HG02973 (cell line): ENCODE data around the gene DNAH5.
"Not testable (repeated sequence)": the region's sequence is repeated elsewhere in the genome, so short reads cannot be mapped to it uniquely, and the experiment has no call there.

Experiments used
- ATAC-seq: cut with Tn5 transposase; IDR thresholded peaks from one replicate; pipeline ENCODE4 v1.9.1; 2021; ENCODE audit warnings: moderate library complexity; ENCODE audit not compliant: unreplicated experiment

The DNAH5 gene

DNA sequence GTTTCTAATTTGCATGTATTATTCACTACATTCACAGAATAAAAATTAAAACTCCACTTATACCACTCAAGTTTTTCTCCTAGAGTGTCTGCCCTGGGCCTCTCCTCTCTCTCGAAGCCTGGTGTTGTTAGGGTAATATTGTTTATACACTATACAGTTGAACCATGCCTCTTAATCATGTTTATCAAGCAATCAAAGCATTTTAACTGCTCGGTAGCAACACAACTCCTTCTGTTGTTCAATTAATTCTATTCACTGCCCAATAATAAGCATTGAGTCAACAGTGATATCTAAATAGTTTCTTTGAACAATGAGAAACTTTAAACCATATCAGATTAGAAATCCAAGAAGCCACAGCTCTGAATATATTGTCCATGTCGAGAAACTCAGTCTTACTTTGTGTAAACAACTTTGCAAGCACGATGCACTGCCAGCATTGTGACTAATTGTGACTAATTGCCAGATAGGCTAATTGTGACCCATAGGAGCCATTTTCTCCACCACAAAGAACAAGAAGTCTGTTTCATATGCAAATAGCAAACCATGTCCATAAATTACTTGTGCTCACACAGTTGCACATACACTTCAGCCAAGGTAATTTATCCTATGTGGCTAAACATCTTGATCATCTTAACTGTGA lies at the start of gene DNAH5:
TSS of gene DNAH5 (minus strand) at position 129 of the 640 bp plus-strand sequence. CDS start 250 bp downstream, outside the sequence.
- ATAC-seq, result no peak

- ATAC-seq, result no peak
These were observed 49.4 kb upstream of the DNAH5 start for GRCh38 chr5:13993926-13994325.

GRCh38 chr5:13992795-13993194 lies 48.3 kb upstream of the DNAH5 start:
- no peak for ATAC-seq

GRCh38 chr5:13991365-13991764 lies 46.9 kb upstream of the DNAH5 start:
- no peak for ATAC-seq

GRCh38 chr5:13990896-13991295 lies 46.4 kb upstream of the DNAH5 start:
- ATAC-seq, result no peak

- no peak for ATAC-seq
These were observed 45.3 kb upstream of the DNAH5 start for GRCh38 chr5:13989832-13990231.

GRCh38 chr5:13987843-13988464 lies 43.5 kb upstream of the DNAH5 start:
- ATAC-seq, result peak; percentile 58

- ATAC-seq, result no peak
These were observed 41.4 kb upstream of the DNAH5 start for GRCh38 chr5:13985731-13986418.

DNA sequence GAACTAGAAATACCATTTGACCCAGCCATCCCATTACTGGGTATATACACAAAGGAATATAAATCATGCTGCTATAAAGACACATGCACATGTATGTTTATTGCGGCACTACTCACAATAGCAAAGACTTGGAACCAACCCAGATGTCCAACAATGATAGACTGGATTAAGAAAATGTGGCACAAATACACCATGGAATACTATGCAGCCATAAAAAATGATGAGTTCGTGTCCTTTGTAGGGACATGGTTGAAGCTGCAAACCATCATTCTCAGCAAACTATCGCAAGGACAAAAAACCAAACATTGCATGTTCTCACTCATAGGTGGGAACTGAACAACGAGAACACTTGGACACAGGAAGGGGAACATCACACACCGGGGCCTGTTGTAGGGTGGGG lies 40.4 kb upstream of the DNAH5 start:
- ATAC-seq, result not testable (repeated sequence)

- no peak for ATAC-seq
These were observed 32.7 kb upstream of the DNAH5 start for GRCh38 chr5:13976867-13977830.

DNA sequence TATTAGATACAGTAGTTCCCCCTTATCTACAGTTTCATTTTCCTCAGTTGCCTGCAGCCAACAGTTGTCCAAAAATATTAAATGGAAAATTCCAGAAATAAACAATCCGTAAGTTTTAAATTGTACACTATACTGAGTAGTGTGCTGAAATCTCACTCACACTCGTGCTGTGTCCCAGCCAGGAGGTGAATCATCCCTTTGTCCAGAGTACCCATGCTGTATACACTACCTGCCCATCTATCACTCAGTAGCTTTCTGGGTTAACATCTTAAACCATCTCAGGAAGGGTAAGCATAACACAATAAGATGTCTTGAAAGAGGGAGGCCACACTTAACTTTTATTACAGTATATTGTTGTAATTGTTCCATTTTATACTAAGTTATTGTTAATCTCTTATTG lies 31.7 kb upstream of the DNAH5 start:
- ATAC-seq, result no peak

- ATAC-seq, result no peak
These were observed 30.8 kb upstream of the DNAH5 start for GRCh38 chr5:13975246-13975645.

DNA sequence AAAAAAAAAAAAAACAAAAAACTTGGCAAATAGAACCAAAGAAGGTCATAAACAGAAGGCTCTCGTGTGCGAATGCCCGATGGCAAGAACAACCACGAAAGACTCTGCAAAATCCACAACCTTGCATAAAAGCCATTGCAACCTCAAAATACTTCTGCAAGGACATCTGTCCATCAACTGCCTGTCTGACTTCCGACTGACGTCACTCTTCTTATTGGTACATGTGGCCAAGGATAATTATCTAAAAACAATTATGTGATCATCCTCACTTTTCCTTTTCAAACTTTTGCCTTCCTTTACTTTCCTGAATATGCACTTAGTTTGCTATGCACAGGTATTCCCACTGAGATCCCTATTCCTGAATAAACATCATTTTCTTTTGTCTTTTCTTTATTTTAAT lies 29.2 kb upstream of the DNAH5 start:
- ATAC-seq, result no peak

- ATAC-seq, result no peak
These were observed 27.5 kb upstream of the DNAH5 start for GRCh38 chr5:13972029-13972428.

DNA sequence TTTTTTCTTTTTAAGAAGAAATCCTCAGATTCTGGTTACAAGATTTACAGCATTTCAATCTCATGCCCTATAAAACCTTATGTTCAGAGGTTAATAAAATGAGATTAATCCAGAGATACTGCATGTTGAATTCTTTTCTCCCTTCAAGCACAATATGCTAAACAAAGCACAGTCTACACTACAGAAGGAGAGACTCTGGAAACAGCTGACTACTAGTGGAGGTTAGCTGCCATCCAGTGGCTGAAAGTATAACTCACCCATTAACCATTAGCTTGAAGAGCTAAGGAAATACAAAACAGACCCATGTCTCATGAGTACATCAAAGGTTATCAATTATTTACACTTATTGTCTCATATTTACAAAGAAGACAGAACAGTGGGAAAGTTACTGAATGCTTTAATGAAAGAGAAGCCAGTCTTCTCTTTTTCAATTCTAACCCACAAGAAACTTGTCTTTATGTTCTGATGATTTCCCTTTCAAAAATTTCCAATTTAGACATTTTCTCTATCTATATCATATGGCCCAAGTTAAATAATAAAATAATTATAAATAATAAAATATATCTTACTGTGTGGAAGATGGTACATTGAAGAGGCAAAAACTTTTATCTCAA lies 12.7 kb upstream of the DNAH5 start:
- peak; percentile 94 for ATAC-seq

GRCh38 chr5:13956471-13956870 lies 12.0 kb upstream of the DNAH5 start:
- no peak for ATAC-seq

DNA sequence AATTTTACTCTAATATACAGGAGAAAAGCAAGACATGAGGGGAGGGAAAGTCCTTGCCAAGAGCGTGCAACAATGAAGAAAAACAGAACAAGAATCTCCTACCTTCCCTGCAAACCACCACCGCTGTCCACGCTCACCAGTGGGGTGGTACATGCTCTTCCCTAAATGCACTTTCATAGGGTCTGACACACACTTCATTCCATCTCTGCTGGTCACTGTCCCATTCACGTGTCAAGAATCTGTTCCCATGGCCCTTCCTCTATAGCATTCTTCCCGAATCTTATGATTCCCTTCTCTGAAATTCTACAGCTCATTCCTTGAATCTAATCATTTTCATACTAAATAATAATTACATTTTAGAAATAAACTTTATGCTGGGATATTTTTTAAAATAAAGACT lies 11.4 kb upstream of the DNAH5 start:
- ATAC-seq, result no peak

DNA sequence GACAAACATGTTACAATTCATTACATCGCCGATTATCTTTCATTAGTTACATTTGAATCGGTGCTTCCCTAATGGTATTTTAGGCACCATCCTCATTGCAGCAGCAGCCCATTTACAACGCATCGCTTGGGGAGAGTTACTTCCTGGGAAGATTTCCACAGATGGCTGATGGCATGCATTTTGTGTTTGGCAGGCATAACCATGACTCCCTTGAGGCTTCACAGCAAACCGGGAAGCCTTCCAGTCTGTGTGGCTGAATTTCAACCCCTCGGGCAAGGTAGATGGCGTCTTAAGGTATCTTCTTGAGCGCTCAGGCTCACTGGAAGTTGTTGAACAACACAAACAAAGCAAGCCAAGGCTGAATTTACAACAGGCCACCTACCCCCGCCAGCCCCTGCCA lies 1.6 kb upstream of the DNAH5 start:
- no peak for ATAC-seq

- no peak for ATAC-seq
These were observed 783 bp upstream of the DNAH5 start for GRCh38 chr5:13945271-13945670.

- ATAC-seq, result no peak
These were observed 812 bp downstream of the DNAH5 start for GRCh38 chr5:13943676-13944075.

GRCh38 chr5:13941468-13941867 lies 3.0 kb downstream of the DNAH5 start:
- no peak for ATAC-seq
